OCI-LY1 (cell line): ENCODE data around the gene ABCC11.
"Not testable (repeated sequence)": the region's sequence is repeated elsewhere in the genome, so short reads cannot be mapped to it uniquely, and the experiment has no call there.

Experiments
- H2AFZ ChIP-seq: fragments of 200-600 bp; sonication (generic), shearing (Covaris generic); 2 replicates; pipeline ENCODE4 v1.6.0; 2014; ENCODE audit warnings: antibody characterized with exemption, mild to moderate bottlenecking, low read length
- H3F3A ChIP-seq: fragments of 200-600 bp; sonication (generic), shearing (Covaris generic); 2 replicates; pipeline ENCODE4 v1.6.0; 2014; ENCODE audit warnings: mild to moderate bottlenecking, antibody characterized with exemption, low read length, moderate library complexity; ENCODE audit not compliant: insufficient read depth
- H3K27ac ChIP-seq: fragments of 200-600 bp; sonication (generic); 2 replicates; pipeline ENCODE4 v1.5.1; 2014; ENCODE audit warnings: low read length, mixed run types, mild to moderate bottlenecking, low read depth; ENCODE audit not compliant: poor library complexity, severe bottlenecking
- H3K27me3 ChIP-seq: fragments of 200-600 bp; sonication (generic); 2 replicates; pipeline ENCODE4 v1.6.0; 2014; ENCODE audit warnings: antibody characterized with exemption, mild to moderate bottlenecking, low read length, moderate library complexity; ENCODE audit not compliant: insufficient read depth
- H3K36me3 ChIP-seq: fragments of 200-600 bp; sonication (generic); 2 replicates; pipeline ENCODE4 v1.6.1; 2014; ENCODE audit warnings: mild to moderate bottlenecking, antibody characterized with exemption, low read length, moderate library complexity, mixed read lengths; ENCODE audit not compliant: insufficient read depth
- H3K4me1 ChIP-seq: fragments of 200-600 bp; sonication (generic); 2 replicates; pipeline ENCODE4 v1.5.1; 2014; ENCODE audit warnings: mild to moderate bottlenecking, low read length, moderate library complexity; ENCODE audit not compliant: insufficient read depth, severe bottlenecking
- H3K4me2 ChIP-seq: fragments of 200-600 bp; sonication (generic), shearing (Covaris generic); 2 replicates; pipeline ENCODE4 v1.6.1; 2014; ENCODE audit warnings: low read length
- H3K4me3 ChIP-seq: fragments of 200-600 bp; sonication (generic); 2 replicates; pipeline ENCODE4 v1.5.1; 2014; ENCODE audit warnings: low read length, low read depth, mild to moderate bottlenecking, mixed read lengths; ENCODE audit not compliant: poor library complexity, severe bottlenecking
- H3K79me2 ChIP-seq: fragments of 200-600 bp; shearing (Covaris generic); 2 replicates; pipeline ENCODE4 v1.6.1; 2016; ENCODE audit warnings: mixed run types, low read length, mixed read lengths; ENCODE audit not compliant: insufficient read depth
- H3K9ac ChIP-seq: fragments of 200-600 bp; sonication (generic), shearing (Covaris generic); 2 replicates; pipeline ENCODE4 v1.6.1; 2014; ENCODE audit warnings: mild to moderate bottlenecking, low read length, mixed read lengths
- H3K9me2 ChIP-seq: fragments of 200-600 bp; sonication (generic), shearing (Covaris generic); 2 replicates; pipeline ENCODE4 v1.6.1; 2014; ENCODE audit warnings: low read depth, mild to moderate bottlenecking, low read length, mixed read lengths
- H3K9me3 ChIP-seq: fragments of 200-600 bp; shearing (Covaris generic); 2 replicates; pipeline ENCODE4 v1.6.1; 2014; ENCODE audit warnings: low read length, mixed read lengths
- H4K20me1 ChIP-seq: fragments of 200-600 bp; sonication (generic), shearing (Covaris generic); 2 replicates; pipeline ENCODE4 v1.6.0; 2016; ENCODE audit warnings: mild to moderate bottlenecking, low read length; ENCODE audit not compliant: insufficient read depth
- EZH2 ChIP-seq: fragments of 200-600 bp; sonication (generic), shearing (Covaris generic); IDR thresholded peaks from 2 replicates; pipeline ENCODE4 v1.8.0; 2017; ENCODE audit warnings: borderline replicate concordance, mixed run types, mild to moderate bottlenecking, antibody characterized with exemption, low read length, moderate library complexity, mixed read lengths
- TF ChIP-seq, protein P1 (sequence below): fragments of 200-600 bp; sonication (generic), shearing (Covaris generic); IDR thresholded peaks from 2 replicates; pipeline ENCODE4 v1.5.1; 2017; ENCODE audit warnings: mild to moderate bottlenecking, antibody characterized with exemption, low read length, moderate library complexity, mixed read lengths

The ABCC11 gene

DNA sequence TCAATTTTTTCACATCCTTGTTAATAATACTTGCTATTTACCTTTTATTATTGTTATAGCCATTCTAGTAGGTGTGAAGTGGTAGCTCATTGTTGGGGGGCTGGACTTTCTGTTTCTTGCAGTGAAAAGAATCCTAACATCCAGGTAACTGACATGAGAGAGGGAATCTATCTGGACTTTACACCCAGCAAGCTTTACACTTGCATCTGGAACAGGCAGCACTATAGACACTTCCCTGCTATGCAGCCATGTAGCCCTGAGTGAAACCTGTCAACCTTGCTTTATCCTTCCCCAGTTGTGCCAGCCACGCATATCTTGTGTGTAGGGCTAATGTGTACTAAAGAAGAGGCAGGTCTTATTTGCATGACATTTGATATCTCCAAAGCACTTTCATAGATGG lies 74.7 kb downstream of the ABCC11 start:
- H3F3A ChIP-seq, result no peaks in the 10 kb centered on the region
- H3K9ac ChIP-seq, result no peak overlapping the region
- H3K9me3 ChIP-seq, result no peaks in the 10 kb centered on the region
- no peaks in the 10 kb centered on the region for H3K36me3 ChIP-seq
- H3K27ac ChIP-seq, result no peak overlapping the region
- no peak overlapping the region for H2AFZ ChIP-seq
- no peaks in the 10 kb centered on the region for H3K27me3 ChIP-seq
- H3K4me2 ChIP-seq, result no peak overlapping the region
- H4K20me1 ChIP-seq, result no peaks in the 10 kb centered on the region
- TF ChIP-seq EZH2, result no peak
- TF ChIP-seq, protein P1, sequence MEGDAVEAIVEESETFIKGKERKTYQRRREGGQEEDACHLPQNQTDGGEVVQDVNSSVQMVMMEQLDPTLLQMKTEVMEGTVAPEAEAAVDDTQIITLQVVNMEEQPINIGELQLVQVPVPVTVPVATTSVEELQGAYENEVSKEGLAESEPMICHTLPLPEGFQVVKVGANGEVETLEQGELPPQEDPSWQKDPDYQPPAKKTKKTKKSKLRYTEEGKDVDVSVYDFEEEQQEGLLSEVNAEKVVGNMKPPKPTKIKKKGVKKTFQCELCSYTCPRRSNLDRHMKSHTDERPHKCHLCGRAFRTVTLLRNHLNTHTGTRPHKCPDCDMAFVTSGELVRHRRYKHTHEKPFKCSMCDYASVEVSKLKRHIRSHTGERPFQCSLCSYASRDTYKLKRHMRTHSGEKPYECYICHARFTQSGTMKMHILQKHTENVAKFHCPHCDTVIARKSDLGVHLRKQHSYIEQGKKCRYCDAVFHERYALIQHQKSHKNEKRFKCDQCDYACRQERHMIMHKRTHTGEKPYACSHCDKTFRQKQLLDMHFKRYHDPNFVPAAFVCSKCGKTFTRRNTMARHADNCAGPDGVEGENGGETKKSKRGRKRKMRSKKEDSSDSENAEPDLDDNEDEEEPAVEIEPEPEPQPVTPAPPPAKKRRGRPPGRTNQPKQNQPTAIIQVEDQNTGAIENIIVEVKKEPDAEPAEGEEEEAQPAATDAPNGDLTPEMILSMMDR, result no peak
- no peaks in the 10 kb centered on the region for H3K79me2 ChIP-seq
- H3K4me3 ChIP-seq, result no peak overlapping the region
- no peaks in the 10 kb centered on the region for H3K4me1 ChIP-seq
- H3K9me2 ChIP-seq, result no peaks in the 10 kb centered on the region

DNA sequence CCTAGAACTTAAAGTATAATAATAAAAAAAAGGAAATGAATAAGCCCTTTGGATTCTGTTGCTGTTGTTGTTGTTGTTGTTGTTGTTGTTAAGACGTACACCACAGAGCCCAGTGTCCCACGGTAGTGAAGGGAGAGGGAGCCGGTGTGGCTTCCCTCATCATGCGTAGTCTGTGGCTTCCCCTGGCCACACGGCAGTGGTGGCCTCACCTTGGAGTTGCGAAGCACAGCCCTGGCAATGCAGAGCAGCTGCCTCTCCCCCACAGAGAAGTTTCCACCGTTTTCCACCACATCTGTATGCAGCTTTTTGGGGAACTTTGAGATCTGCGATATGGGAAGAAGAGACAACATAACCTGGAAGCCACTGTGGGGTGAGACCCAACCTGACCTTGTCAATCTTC lies 77.4 kb downstream of the ABCC11 start:
- no peak for TF ChIP-seq EZH2
- TF ChIP-seq, protein P1, result no peak
- H3K36me3 ChIP-seq, result no peaks in the 10 kb centered on the region
- no peaks in the 10 kb centered on the region for H3K9me2 ChIP-seq
- no peak overlapping the region for H3K4me2 ChIP-seq
- H4K20me1 ChIP-seq, result no peaks in the 10 kb centered on the region
- no peak overlapping the region for H2AFZ ChIP-seq
- H3K9ac ChIP-seq, result no peak overlapping the region
- no peaks in the 10 kb centered on the region for H3K79me2 ChIP-seq
- no peaks in the 10 kb centered on the region for H3F3A ChIP-seq
- no peaks in the 10 kb centered on the region for H3K4me1 ChIP-seq
- no peaks in the 10 kb centered on the region for H3K9me3 ChIP-seq
- no peaks in the 10 kb centered on the region for H3K27me3 ChIP-seq
- H3K27ac ChIP-seq, result no peak overlapping the region
- H3K4me3 ChIP-seq, result no peak overlapping the region

DNA sequence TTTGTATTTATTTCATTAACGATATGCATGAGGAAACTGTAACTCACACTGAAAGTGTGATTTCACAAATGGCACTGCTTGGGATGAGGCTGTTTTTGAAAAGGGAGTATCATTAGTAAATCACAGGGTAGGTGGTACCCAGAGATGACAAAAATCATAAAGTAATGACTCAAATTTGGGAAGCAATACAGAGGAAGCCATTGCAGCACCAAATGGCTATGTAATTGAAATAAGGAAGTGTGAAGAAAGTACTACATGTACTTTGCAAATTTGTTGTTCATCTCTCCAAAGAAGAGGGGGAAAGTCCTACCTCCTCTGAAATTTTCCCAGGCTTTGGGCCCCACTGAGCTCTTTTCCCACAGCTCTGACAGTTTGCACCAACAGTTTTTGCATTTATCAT lies 79.3 kb downstream of the ABCC11 start:
- no peaks in the 10 kb centered on the region for H3K79me2 ChIP-seq
- H2AFZ ChIP-seq, result no peak overlapping the region
- no peak overlapping the region for H3K9ac ChIP-seq
- TF ChIP-seq, protein P1, result no peak
- no peak for TF ChIP-seq EZH2
- no peak overlapping the region for H3K27ac ChIP-seq
- no peaks in the 10 kb centered on the region for H3K27me3 ChIP-seq
- no peaks in the 10 kb centered on the region for H4K20me1 ChIP-seq
- no peak overlapping the region for H3K4me3 ChIP-seq
- H3K9me2 ChIP-seq, result no peaks in the 10 kb centered on the region
- no peaks in the 10 kb centered on the region for H3K4me1 ChIP-seq
- no peaks in the 10 kb centered on the region for H3K9me3 ChIP-seq
- H3K4me2 ChIP-seq, result no peak overlapping the region
- H3K36me3 ChIP-seq, result no peaks in the 10 kb centered on the region
- H3F3A ChIP-seq, result no peaks in the 10 kb centered on the region

DNA sequence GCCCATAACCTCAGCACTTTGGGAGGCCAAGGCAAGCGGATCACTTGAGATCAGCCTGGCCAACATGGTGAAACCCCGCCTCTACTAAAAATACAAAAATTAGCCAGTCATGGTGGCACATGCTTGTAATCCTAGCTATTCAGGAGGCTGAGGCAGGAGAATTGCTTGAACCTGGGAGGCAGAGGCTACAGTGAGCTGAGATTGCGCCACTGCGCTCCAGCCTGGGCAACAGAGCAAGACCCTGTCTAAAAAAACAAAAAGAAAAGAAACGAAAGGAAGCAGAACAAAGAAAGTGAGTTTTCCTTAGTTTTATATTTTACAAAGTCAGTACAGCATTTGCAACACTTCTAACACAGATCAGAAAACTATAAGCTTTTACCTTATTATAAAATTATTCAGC lies 80.7 kb downstream of the ABCC11 start:
- H3K27me3 ChIP-seq, H3K27ac ChIP-seq, H3K36me3 ChIP-seq, H2AFZ ChIP-seq, H3K4me3 ChIP-seq, H3K79me2 ChIP-seq, H3K4me2 ChIP-seq, H3K4me1 ChIP-seq, H3F3A ChIP-seq, H3K9me3 ChIP-seq, H3K9ac ChIP-seq, H4K20me1 ChIP-seq, H3K9me2 ChIP-seq: not testable (repeated sequence)
